H1 (cell line): Measurements from ENCODE around the gene POLR3C. TPM values are rescaled to one million over a fixed set of nuclear protein-coding genes. Genes with fewer than 3 reads are reported as not detected.

Source experiments
- CHD1 ChIP-seq: IDR thresholded peaks from 2 replicates; pipeline ENCODE4 v1.6.1; 2012; ENCODE audit warnings: low read depth, low read length, improper control_type of control experiment
- NRF1 ChIP-seq: IDR thresholded peaks from 2 replicates; pipeline ENCODE4 v1.6.1; 2011; ENCODE audit warnings: mild to moderate bottlenecking, low read depth, low read length, improper control_type of control experiment
- RFX5 ChIP-seq: IDR thresholded peaks from 2 replicates; pipeline ENCODE4 v1.6.1; 2011; ENCODE audit warnings: low read depth, low read length, improper control_type of control experiment, borderline replicate concordance
- SP2 ChIP-seq: IDR thresholded peaks from 2 replicates; pipeline ENCODE4 v1.6.1; 2012; ENCODE audit warnings: mild to moderate bottlenecking, low read length, inconsistent platforms
- polyA plus RNA-seq, 7 experiments: library from polyadenylated mRNA; depleted of rRNA in 3 of 7; stranded (reverse) in 5 of 7; unstranded in 2 of 7; fragments of >200 nt in 5 of 7; fragments of 200-250 nt in 2 of 7; gene quantifications; 1 replicate in 5 of 7; 2 replicates in 1 of 7; 4 replicates in 1 of 7; pipeline versions ENCODE4 v1.2.1 to v1.2.3, GENCODE V29; 2011 to 2013; ENCODE audit warnings: missing spikeins in 2 of 7, mixed read lengths in 2 of 7
- total RNA-seq: library from RNA; stranded (reverse); fragmentation: NEBNext Ultra II Directional; extraction: Animal tissue kit (Norgen Biotek cat#: 25700); gene quantifications from 2 replicates; pipeline ENCODE4 v1.2.1, GENCODE V29; 2021
- TF ChIP-seq, protein P1 (sequence below): fragments of 300-600 bp; sonication (generic); IDR thresholded peaks from 2 replicates; pipeline ENCODE4 v1.7.1; 2012; ENCODE audit warnings: low read length, moderate library complexity, mild to moderate bottlenecking, inconsistent platforms; ENCODE audit not compliant: insufficient replicate concordance

The POLR3C gene
- total and polyA plus RNA-seq, 2 of the 8 experiments (the other 6 are each of a cell fraction or from before 2014, with no cell fraction given), result 26.8 TPM

DNA sequence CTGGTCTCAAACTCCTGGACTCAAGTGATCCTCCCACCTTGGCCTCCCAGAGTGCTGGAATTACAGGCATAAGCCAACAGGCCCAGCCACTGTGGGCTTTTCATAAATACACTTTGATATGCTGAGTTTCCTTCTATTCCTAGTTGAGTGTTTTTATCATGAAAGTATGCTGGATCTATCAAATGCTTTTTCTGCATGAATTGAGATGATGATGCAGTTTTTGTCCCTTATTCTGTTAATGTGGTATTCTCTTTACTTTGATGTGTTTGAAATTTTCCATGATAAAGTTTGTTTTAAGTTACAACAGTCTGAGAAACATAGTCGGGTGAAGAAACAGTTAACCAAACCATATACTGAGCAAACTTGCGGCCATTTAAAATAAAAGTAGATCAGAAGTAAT lies 24.2 kb upstream of the POLR3C start (continued):
- TF ChIP-seq, protein P1, sequence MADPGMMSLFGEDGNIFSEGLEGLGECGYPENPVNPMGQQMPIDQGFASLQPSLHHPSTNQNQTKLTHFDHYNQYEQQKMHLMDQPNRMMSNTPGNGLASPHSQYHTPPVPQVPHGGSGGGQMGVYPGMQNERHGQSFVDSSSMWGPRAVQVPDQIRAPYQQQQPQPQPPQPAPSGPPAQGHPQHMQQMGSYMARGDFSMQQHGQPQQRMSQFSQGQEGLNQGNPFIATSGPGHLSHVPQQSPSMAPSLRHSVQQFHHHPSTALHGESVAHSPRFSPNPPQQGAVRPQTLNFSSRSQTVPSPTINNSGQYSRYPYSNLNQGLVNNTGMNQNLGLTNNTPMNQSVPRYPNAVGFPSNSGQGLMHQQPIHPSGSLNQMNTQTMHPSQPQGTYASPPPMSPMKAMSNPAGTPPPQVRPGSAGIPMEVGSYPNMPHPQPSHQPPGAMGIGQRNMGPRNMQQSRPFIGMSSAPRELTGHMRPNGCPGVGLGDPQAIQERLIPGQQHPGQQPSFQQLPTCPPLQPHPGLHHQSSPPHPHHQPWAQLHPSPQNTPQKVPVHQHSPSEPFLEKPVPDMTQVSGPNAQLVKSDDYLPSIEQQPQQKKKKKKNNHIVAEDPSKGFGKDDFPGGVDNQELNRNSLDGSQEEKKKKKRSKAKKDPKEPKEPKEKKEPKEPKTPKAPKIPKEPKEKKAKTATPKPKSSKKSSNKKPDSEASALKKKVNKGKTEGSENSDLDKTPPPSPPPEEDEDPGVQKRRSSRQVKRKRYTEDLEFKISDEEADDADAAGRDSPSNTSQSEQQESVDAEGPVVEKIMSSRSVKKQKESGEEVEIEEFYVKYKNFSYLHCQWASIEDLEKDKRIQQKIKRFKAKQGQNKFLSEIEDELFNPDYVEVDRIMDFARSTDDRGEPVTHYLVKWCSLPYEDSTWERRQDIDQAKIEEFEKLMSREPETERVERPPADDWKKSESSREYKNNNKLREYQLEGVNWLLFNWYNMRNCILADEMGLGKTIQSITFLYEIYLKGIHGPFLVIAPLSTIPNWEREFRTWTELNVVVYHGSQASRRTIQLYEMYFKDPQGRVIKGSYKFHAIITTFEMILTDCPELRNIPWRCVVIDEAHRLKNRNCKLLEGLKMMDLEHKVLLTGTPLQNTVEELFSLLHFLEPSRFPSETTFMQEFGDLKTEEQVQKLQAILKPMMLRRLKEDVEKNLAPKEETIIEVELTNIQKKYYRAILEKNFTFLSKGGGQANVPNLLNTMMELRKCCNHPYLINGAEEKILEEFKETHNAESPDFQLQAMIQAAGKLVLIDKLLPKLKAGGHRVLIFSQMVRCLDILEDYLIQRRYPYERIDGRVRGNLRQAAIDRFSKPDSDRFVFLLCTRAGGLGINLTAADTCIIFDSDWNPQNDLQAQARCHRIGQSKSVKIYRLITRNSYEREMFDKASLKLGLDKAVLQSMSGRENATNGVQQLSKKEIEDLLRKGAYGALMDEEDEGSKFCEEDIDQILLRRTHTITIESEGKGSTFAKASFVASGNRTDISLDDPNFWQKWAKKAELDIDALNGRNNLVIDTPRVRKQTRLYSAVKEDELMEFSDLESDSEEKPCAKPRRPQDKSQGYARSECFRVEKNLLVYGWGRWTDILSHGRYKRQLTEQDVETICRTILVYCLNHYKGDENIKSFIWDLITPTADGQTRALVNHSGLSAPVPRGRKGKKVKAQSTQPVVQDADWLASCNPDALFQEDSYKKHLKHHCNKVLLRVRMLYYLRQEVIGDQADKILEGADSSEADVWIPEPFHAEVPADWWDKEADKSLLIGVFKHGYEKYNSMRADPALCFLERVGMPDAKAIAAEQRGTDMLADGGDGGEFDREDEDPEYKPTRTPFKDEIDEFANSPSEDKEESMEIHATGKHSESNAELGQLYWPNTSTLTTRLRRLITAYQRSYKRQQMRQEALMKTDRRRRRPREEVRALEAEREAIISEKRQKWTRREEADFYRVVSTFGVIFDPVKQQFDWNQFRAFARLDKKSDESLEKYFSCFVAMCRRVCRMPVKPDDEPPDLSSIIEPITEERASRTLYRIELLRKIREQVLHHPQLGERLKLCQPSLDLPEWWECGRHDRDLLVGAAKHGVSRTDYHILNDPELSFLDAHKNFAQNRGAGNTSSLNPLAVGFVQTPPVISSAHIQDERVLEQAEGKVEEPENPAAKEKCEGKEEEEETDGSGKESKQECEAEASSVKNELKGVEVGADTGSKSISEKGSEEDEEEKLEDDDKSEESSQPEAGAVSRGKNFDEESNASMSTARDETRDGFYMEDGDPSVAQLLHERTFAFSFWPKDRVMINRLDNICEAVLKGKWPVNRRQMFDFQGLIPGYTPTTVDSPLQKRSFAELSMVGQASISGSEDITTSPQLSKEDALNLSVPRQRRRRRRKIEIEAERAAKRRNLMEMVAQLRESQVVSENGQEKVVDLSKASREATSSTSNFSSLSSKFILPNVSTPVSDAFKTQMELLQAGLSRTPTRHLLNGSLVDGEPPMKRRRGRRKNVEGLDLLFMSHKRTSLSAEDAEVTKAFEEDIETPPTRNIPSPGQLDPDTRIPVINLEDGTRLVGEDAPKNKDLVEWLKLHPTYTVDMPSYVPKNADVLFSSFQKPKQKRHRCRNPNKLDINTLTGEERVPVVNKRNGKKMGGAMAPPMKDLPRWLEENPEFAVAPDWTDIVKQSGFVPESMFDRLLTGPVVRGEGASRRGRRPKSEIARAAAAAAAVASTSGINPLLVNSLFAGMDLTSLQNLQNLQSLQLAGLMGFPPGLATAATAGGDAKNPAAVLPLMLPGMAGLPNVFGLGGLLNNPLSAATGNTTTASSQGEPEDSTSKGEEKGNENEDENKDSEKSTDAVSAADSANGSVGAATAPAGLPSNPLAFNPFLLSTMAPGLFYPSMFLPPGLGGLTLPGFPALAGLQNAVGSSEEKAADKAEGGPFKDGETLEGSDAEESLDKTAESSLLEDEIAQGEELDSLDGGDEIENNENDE, result no peak
- TF ChIP-seq RFX5 (no peak), CHD1 (no peak), NRF1 (no peak), SP2 (no peak)
- TF ChIP-seq, all 59 proteins: peak for 0
